ENCODE measurements around the gene IFI44.

IFI44 gene

GRCh38 chr1:78649628-78650027 lies at the start of gene IFI44:
Gene IFI44 (plus strand): TSS chr1:78649831. CDS start chr1:78650196, 365 bp downstream.
- no peak for DNase-seq

DNA sequence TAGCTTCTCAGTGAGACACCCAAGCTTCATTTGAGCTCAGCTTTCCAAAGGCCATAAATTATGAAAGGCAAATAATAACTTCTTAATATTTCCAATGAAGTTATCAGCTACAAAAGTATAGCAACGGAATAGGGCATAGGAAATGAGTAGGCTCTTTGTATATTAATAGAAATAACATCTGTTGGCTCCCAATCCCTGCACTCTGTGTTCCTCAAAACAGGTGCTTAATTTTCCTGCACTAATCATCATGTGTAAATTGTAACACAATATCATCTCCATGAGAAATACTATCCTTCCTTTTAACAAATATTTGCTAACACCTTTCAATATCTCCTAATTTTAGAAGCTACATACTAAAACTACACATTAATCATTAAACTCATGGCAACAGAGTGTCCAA lies 48.6 kb upstream of the IFI44 start:
- DNase-seq, result no peak

GRCh38 chr1:78603206-78603605 lies 46.4 kb upstream of the IFI44 start:
- DNase-seq, result no peak

GRCh38 chr1:78604643-78605042 lies 45.0 kb upstream of the IFI44 start:
- DNase-seq, result no peak

DNA sequence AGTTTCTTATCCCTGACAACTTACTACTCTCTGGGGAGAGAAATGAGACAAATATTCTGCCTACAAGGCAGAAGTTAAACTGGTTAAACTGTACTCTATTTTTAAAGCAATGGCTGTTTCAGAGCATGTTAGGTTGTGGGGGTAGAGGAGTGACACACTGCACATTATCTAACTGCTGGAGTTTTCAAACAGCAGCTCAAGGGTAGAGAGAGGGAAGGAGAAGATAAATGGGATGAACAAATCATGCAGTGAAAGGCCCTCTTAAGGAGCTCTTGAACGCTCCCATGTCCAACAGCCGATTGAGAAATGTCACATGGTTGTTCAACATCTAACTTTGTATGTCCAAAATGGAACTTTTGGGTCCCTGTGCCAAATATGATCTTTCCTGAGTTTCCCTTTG lies 43.4 kb upstream of the IFI44 start:
- no peak for DNase-seq

- DNase-seq, result no peak
Observed at GRCh38 chr1:78607334-78607927, 42.2 kb upstream of the IFI44 start.

DNA sequence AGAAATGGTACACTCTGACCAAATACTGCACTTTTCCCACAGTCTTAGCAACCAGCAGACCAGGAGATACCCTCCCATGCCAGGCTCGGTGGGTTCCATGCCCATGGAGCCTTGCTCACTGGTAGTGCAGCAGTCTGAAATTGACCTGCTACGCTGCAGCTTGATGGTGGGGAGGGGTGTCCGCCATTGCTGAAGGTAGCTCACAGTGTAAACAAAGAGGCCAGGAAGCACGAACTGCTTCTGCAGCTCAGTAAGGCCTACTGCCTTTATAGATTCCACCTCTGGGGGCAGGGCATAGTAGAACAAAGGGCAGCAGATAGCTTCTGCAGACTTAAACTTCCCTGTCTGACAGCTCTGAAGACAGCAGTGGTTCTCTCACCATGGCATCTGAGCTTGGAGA lies 41.7 kb upstream of the IFI44 start:
- no peak for DNase-seq

DNA sequence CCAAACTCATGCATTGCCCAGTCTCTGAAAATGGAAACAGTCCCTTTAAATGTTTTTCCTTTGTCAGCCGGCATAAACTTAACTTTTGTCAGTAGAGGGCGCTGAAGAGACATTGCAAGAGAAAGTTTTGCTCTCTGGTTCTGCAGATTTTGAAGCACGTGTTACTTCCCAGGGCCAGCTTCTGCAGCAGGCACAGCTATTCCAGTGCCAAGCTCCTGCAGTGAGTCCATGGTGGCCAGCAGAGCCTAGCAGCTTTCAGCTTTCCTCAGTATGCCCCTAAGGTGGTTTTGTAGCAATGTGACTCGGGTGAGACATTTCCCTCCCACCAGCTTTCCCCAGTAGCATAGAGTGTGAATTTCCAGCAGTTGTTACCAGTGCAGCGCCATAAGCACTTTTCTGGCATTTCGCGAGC lies 32.0 kb upstream of the IFI44 start:
- DNase-seq, result peak; percentile 44

DNA sequence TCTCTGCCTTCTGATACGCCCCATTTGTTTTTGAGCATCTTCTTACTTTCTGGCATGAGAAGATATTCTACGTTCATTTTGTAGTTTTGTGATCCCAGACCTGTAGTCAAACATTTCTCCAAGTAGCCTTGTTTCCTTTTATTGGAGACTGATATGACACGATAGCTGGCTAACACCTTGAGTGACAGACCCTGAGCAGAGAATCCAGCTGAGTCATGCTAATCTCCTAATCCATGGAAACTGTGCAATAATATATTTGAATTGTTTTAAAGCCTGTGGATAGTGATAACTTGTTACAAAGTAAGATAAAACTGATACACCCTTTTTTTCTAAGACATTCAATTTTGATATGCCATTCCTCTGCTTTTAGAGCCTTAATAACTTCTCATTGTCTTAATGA lies 30.6 kb upstream of the IFI44 start:
- no peak for DNase-seq

DNA sequence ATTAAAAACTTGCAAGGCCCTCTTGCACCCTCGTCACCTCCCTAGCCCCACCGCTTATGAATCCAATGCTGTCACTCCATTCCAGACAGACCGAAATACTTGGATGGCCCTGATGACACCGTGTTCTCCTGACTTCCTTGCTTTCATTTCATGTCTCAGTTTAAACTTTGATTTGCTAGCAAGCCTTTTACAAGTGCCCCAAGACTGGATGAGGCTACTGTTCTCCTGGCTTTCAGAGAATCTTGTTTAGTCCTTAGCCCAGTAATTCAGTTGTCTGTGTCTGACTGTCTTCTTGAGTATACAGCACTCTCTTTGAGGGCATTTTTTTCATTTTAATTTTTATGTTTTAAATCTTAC lies 30.2 kb upstream of the IFI44 start:
- DNase-seq, result no peak

DNA sequence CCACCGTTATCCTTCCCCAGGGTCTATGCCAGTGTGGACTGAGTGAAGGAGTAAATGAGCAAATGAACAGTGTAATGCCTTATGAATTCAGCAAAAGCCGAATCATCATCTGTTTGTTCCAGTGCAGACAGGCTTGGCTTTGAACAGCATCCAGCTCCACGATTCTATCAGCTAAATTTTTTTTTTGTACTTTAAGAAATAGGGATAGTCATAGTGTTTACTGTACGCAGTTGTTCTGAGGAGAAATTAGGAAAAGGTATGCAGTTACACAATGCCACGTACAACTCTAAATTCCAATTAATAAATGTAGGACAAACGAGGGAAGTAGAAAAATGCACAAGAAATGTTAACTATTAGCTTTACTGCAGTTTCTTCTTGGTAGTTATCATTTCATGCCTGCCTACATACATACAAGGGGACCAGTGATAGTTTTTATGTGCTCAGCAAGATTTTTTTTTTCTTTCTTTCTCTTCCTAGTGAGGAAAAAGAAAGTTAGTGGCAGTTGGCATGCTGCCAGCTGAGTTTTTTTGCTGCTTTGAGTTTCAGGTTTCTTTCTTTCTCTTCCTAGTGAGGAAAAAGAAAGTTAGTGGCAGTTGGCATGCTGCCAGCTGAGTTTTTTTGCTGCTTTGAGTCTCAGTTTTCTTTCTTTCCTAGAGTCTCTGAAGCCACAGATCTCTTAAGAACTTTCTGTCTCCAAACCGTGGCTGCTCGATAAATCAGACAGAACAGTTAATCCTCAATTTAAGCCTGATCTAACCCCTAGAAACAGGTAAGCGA lies 29.6 kb upstream of the IFI44 start, which contains the start of gene IFI44L:
Gene IFI44L, plus strand, starts transcription at position 646 of the 777 bp plus-strand sequence. CDS start 7,468 bp downstream, outside the sequence.
- no peak for DNase-seq

GRCh38 chr1:78620666-78621065 lies 29.0 kb upstream of the IFI44 start:
- no peak for DNase-seq

GRCh38 chr1:78622548-78622947 lies 27.1 kb upstream of the IFI44 start:
- no peak for DNase-seq

DNA sequence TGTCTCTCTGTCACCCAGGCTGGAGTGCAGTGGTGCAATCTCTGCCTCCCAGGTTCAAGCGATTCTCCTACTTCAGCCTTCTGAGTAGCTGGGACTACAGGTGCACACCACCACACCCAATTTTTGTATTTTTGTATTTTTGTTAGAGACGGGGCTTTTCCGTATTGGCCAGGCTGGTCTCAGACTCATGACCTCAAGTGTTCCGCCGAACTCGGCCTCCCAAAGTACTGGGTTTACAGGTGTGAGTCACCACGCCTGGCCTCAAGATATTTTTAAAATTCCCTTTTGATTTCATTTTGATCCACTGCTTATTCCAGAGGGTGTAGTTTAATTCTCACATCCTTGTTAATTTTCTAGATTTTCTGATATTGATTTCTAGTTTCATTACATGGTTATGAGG lies 25.6 kb upstream of the IFI44 start:
- DNase-seq, result no peak

DNA sequence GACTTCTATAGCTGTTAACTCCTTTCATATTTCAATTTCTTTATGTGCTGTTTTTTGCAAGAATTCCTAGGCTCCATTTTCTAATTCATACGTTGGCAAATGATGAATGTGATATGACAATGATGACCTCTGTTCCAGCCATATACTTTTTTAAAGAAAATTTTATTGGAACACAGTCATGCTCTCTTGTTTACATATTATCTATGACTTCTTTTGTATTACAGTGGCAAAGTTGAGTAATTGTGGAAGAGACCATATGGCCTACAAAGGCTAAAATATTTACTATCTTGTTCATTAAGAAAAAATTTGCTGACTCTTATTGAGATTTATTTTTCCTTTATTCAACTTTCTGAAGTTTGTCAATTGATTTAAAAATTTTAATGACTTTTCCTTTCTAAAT lies 22.3 kb upstream of the IFI44 start:
- no peak for DNase-seq

GRCh38 chr1:78630600-78630999 lies 19.0 kb upstream of the IFI44 start:
- no peak for DNase-seq

DNA sequence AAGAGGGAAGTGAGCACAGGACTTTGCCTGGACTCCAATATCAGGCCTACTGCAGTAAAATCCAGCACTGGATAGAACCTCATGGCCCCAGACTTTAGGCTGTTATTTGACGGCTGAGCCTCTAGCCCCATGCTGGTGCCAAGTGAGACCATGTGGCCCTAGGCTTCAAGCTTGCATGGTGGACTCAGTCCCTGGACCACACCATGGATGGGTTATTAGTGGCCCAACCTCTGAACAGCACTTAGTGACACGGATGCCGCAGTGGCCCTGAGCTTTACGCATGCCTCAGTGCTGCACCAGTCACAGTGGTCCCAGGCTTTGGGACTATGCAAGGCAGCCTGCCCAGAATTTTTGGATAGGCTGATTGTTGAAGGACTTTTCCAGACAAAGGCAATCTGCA lies 16.4 kb upstream of the IFI44 start:
- DNase-seq, result no peak

GRCh38 chr1:78640462-78640861 lies 9.2 kb upstream of the IFI44 start:
- no peak for DNase-seq

GRCh38 chr1:78641558-78641957 lies 8.1 kb upstream of the IFI44 start:
- DNase-seq, result no peak

DNA sequence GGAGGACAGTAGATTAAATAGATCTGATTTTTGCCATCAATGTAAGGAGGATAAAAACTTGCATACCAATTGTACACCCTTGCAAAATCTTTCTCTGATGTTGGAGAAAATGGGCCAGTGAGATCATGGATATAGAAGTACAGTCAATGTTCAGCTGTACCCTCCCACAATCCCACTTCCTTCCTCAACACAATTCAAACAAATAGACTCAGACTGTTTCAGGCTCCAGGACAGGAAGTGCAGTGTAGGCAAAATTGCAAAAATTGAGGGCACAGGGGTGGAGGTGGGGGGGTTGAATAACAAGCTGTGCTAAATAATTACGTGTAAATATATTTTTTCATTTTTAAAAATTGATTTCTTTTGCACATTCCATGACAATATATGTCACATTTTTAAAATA lies 3.9 kb upstream of the IFI44 start:
- DNase-seq, result no peak

DNA sequence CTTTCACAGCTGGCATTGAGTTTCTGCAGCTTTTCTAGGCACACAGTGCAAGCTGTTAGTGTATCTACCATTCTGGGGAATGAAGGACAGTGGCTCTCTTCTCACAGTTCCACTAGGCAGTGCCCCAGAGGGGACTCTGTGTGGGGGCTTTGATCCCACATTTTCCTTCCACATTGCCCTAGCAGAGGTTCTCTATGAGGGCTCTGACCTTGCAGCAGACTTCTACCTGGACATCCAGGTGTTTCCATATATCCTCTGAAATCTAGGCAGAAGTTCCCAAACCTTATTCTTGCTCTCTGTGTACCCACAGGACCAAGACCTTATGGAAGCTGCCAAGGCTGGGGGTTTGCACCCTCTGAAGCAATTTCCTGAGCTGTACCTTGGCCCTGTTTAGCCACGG lies 2.4 kb upstream of the IFI44 start:
- no peak for DNase-seq

GRCh38 chr1:78650114-78650660 lies 556 bp downstream of the IFI44 start:
- no peak for DNase-seq

- DNase-seq, result no peak
Observed at GRCh38 chr1:78651241-78651640, 1.6 kb downstream of the IFI44 start.

- no peak for DNase-seq
Observed at GRCh38 chr1:78652019-78652560, 2.5 kb downstream of the IFI44 start.
